Prostate gland (tissue), 2 donors: Measurements from ENCODE around the gene ARMH3.

Experiments used
- CTCF ChIP-seq, 4 experiments: fragments of 200-600 bp in 2 of 4; fragments of 450-650 bp in 2 of 4; sonication (generic) in 2 of 4; IDR thresholded peaks; 1 replicate in 3 of 4; 2 replicates in 1 of 4; pipeline ENCODE4 v1.5.1; 2016 to 2019; ENCODE audit warnings: antibody characterized with exemption in 4 of 4, mild to moderate bottlenecking in 2 of 4, moderate library complexity in 2 of 4
- POLR2A ChIP-seq: fragments of 450-650 bp; IDR thresholded peaks from one replicate; pipeline ENCODE4 v1.6.1; 2016; ENCODE audit warnings: antibody characterized with exemption, mild to moderate bottlenecking

- TF ChIP-seq CTCF (IDR thresholded peaks at IDR 0.05) (no peak), POLR2A (no peak)
These were observed 88.9 kb downstream of the ARMH3 start for GRCh38 chr10:101967119-101967518.
